Peyer's patch (tissue), 4 donors: ENCODE results near the gene HBD. TPM values are rescaled to one million over a fixed set of nuclear protein-coding genes. Genes with fewer than 3 reads are reported as not detected.

Source experiments
- DNase-seq, 3 donors: peaks; one replicate each; pipeline ENCODE4 v3.0.0-alpha.2; 2017 to 2019
- H3K27ac ChIP-seq, 4 donors: fragments of 200-600 bp; sonication (generic); one replicate each; pipeline ENCODE4 v1.5.1; 2016 to 2019
- H3K27me3 ChIP-seq, 2 donors: fragments of 200-600 bp; sonication (generic); one replicate each; pipeline ENCODE4 v1.5.1; 2019
- H3K36me3 ChIP-seq, 3 donors: fragments of 200-600 bp; sonication (generic); one replicate each; pipeline ENCODE4 v1.5.1; 2016 to 2019
- H3K4me1 ChIP-seq, 4 donors: fragments of 200-600 bp; sonication (generic); one replicate each; pipeline ENCODE4 v1.5.1; 2016 to 2019
- H3K4me3 ChIP-seq, 4 donors: fragments of 200-600 bp; sonication (generic); 1 replicate in 3 of 4; 2 replicates in 1 of 4; pipeline ENCODE4 v1.5.1; 2016 to 2019; ENCODE audit warnings: mild to moderate bottlenecking in 1 of 4
- H3K9me3 ChIP-seq, 4 donors: fragments of 200-600 bp; sonication (generic); one replicate each; pipeline ENCODE4 v1.5.1; 2016 to 2019; ENCODE audit warnings: mild to moderate bottlenecking in 1 of 4
- POLR2A ChIP-seq, 2 donors: fragments of 450-650 bp; IDR thresholded peaks; one replicate each; pipeline ENCODE4 v1.5.1; 2017; ENCODE audit warnings: antibody characterized with exemption in 2 of 2, mild to moderate bottlenecking in 2 of 2, moderate library complexity in 2 of 2
- total RNA-seq, 4 donors: library from RNA; depleted of rRNA; stranded (reverse); fragments of >200 nt; gene quantifications; one replicate each; pipeline ENCODE4 v1.1.0, GENCODE V29; 2016
- TF ChIP-seq, protein P1 (sequence below), 6 experiments: fragments of 450-650 bp in 4 of 6; fragments of 200-600 bp in 2 of 6; sonication (generic) in 1 of 6; IDR thresholded peaks; one replicate each; pipeline ENCODE4 v1.5.1; 2017 to 2019; ENCODE audit warnings: antibody characterized with exemption in 6 of 6, mild to moderate bottlenecking in 3 of 6, moderate library complexity in 1 of 6

Gene HBD
- total RNA-seq, 4 donors from 2014 or later = not detected

DNA sequence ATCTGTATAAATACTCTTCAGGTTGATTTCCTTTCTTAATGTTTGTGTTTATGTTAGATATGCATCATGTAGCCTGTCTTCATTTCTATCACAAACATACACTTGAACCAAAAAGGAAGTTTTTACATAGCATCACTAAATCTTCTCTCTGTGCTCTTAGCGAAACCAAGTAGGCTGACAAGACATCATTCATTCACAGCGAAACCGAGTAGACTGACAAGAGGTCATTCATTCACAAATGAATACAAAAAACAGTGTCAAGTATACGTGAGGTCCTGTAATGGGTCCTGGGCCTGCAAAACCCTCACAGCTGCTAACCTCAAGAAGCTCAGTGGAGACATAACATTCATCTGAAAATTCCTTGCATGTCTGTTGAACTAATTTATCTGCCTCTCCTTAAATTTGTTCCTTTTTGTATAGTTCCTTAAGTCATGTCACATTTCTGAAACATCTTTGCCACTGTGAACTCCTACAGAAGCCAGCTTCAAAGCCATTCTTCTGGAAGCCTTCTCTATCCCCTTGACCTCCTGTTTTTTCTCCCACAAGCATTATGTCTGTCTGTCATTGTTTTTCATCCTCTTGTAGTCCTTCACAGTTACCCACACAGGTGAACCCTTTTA lies 45.3 kb upstream of the HBD start:
- Histone ChIP-seq H3K27ac (no peak overlapping the region), H3K36me3 (no peaks in the 10 kb centered on the region), H3K9me3 (no peaks in the 10 kb centered on the region), H3K4me3 (no peak overlapping the region), H3K4me1 (no peaks in the 10 kb centered on the region), H3K27me3 (no peaks in the 10 kb centered on the region)
- TF ChIP-seq, protein P1, sequence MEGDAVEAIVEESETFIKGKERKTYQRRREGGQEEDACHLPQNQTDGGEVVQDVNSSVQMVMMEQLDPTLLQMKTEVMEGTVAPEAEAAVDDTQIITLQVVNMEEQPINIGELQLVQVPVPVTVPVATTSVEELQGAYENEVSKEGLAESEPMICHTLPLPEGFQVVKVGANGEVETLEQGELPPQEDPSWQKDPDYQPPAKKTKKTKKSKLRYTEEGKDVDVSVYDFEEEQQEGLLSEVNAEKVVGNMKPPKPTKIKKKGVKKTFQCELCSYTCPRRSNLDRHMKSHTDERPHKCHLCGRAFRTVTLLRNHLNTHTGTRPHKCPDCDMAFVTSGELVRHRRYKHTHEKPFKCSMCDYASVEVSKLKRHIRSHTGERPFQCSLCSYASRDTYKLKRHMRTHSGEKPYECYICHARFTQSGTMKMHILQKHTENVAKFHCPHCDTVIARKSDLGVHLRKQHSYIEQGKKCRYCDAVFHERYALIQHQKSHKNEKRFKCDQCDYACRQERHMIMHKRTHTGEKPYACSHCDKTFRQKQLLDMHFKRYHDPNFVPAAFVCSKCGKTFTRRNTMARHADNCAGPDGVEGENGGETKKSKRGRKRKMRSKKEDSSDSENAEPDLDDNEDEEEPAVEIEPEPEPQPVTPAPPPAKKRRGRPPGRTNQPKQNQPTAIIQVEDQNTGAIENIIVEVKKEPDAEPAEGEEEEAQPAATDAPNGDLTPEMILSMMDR (IDR thresholded peaks at IDR 0.05) = no peak
- TF ChIP-seq POLR2A (IDR thresholded peaks at IDR 0.05) = no peak
- no peak for DNase-seq

GRCh38 chr11:5277807-5278382 lies 43.6 kb upstream of the HBD start:
- Histone ChIP-seq H3K4me1 (no peaks in the 10 kb centered on the region), H3K9me3 (no peaks in the 10 kb centered on the region), H3K27ac (no peak overlapping the region), H3K4me3 (no peak overlapping the region), H3K36me3 (no peaks in the 10 kb centered on the region), H3K27me3 (no peaks in the 10 kb centered on the region)
- no peak for TF ChIP-seq POLR2A (IDR thresholded peaks at IDR 0.05)
- TF ChIP-seq, protein P1 (IDR thresholded peaks at IDR 0.05) = no peak
- no peak for DNase-seq

DNA sequence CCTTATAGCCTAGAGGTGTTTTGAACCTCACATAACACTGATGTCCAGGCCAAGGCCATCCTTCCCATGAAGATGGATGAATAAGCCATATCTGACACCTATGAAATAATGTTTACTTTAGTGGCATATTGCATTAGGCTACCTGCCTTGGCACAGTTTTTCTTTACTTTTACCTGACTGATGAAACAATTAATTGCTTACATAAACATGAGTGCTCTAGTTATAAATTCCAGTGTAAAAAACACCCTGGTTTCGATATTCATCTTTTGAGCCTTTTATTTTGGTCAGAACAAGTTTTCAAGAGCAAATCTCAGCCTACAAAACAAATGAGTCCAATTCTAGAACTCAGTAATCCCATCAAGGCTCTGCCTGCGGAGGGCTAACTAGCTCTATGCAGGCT lies 42.4 kb upstream of the HBD start:
- no peak for DNase-seq
- H3K36me3 ChIP-seq = no peaks in the 10 kb centered on the region
- H3K4me3 ChIP-seq = no peak overlapping the region
- H3K27ac ChIP-seq = no peak overlapping the region
- H3K4me1 ChIP-seq = no peaks in the 10 kb centered on the region
- TF ChIP-seq, protein P1 (IDR thresholded peaks at IDR 0.05) = no peak
- TF ChIP-seq POLR2A (IDR thresholded peaks at IDR 0.05) = no peak
- H3K27me3 ChIP-seq = no peaks in the 10 kb centered on the region
- H3K9me3 ChIP-seq = no peaks in the 10 kb centered on the region

DNA sequence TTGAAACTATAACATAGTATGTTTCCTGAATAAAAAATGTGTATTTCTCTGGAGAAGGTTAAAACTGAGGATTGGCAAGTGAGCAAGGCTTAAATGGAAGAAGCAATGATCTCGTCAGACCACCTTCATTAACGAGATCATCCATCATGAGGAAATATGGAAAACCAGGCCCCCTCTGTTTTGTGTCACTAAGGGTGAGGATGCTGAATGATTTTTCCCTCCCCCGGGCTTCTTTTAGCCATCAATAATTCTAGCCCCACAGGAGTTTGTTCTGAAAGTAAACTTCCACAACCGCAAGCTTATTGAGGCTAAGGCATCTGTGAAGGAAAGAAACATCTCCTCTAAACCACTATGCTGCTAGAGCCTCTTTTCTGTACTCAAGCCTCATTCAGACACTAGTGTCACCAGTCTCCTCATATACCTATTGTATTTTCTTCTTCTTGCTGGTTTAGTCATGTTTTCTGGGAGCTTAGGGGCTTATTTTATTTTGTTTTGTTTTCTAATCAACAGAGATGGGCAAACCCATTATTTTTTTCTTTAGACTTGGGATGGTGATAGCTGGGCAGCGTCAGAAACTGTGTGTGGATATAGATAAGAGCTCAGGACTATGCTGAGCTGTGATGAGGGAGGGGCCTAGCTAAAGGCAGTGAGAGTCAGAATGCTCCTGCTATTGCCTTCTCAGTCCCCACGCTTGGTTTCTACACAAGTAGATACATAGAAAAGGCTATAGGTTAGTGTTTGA lies 41.3 kb upstream of the HBD start:
- no peak overlapping the region for H3K27ac ChIP-seq
- DNase-seq = no peak
- H3K9me3 ChIP-seq = no peaks in the 10 kb centered on the region
- no peaks in the 10 kb centered on the region for H3K4me1 ChIP-seq
- H3K27me3 ChIP-seq = no peaks in the 10 kb centered on the region
- H3K36me3 ChIP-seq = no peaks in the 10 kb centered on the region
- no peak for TF ChIP-seq POLR2A (IDR thresholded peaks at IDR 0.05)
- TF ChIP-seq, protein P1 (IDR thresholded peaks at IDR 0.05) = no peak
- no peak overlapping the region for H3K4me3 ChIP-seq

- Histone ChIP-seq H3K27me3 (no peaks in the 10 kb centered on the region), H3K27ac (no peak overlapping the region), H3K36me3 (no peaks in the 10 kb centered on the region), H3K4me1 (no peaks in the 10 kb centered on the region), H3K4me3 (no peak overlapping the region), H3K9me3 (no peaks in the 10 kb centered on the region)
- DNase-seq = no peak
- TF ChIP-seq, protein P1 (IDR thresholded peaks at IDR 0.05) = no peak
- TF ChIP-seq POLR2A (IDR thresholded peaks at IDR 0.05) = no peak
Observed at GRCh38 chr11:5274395-5274794, 40.1 kb upstream of the HBD start.
